GM18526 (cell line): Measurements from ENCODE around the gene MOCS2.

ENCODE experiments used
- POLR2A ChIP-seq: IDR thresholded peaks from 3 replicates; pipeline ENCODE4 v1.6.1; 2011; ENCODE audit not compliant: insufficient read length; ENCODE audit errors: extremely low read depth

Gene MOCS2

DNA sequence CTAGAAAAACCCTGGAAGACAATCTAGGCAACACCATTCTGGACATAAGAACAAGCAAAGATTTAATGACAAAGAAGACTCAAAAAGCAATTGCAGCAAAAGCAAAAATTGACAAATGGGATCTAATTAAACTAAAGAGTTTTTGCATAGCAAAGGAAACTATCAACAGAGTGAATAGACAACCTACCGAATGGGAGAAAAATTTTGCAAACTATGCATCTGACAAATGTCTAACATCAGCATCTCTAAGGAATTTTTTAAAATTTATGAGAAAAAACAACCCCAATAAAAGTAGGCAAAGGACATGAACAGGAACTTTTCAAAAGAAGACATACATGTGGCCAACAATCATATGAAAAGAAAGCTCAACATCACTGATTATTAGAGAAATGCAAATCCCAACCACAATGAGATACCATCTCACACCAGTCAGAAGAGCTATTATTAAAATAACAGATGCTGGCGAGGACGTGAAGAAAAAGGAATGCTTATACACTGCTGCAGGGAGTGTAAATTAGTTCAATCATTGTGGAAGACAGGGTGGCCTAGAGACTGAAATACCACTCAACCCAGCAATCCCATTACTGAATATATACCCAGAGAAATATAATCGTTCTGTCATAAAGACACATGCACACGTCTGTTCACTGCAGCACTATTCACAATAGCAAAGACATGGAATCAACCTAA, 3.8 kb downstream of the MOCS2 start:
- no peak for TF ChIP-seq POLR2A

DNA sequence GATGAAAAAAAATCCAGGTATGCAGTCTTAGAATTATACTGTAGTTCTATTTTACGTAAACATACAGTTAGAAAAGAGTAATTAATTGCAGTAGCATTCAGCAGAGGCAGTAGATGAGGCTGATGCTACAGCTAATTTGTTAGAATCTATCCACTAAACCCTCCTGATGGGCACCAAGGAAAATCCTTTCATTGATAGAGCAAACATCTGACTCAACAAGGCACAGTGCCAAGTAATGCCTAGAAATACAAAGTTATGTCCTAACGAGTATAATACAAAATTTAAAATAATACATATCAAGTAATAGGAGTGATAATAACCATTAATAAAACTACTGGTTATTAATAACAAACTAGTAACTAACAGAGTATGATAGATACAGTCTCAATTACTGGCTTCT, 9.0 kb downstream of the MOCS2 start:
- no peak for TF ChIP-seq POLR2A

DNA sequence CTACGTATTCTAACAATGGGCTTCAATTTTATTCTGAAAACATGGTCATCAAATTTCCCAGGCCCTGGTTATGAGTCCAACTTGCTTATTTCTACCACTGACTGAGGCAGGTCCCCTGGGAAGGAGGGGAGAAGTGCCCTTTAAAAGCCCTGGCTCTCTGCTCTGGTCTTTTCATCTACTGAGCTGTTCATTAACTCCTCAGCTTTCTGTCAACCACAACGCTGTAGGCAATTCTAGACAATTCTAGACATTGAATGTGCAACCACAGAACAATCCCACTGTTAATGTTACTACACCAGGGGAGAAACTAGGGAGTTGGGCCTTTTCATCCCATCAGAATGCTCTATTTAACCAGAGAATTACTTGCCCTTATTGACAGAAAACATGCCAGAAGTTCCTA, 10.0 kb downstream of the MOCS2 start:
- no peak for TF ChIP-seq POLR2A

DNA sequence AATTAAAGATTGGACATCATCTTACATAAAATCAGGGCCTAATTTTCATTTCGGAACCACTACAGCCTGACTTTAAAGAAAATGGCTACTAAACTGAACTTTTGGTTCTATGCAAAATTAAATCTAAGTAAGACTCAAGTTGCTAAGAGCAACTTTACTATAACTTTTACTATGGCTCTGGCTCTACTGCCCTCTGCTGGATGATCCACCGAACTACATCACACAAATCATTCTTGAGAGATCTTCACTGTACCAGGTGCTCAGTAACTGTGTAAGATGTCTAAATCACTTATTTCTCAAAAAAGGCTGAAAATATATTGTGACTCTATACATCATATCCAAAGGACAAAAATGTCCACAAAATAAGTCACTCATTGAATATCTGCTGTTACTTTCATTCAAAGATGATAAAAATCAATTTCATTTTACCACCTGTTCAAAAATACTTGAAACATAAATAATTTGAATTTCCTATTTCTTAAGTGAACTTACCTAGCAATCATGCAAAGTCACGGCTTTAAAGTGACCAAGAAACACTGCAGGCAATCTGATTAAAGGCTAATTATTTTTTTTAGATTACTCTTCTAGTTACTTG, 13.5 kb downstream of the MOCS2 start:
- no peak for TF ChIP-seq POLR2A

DNA sequence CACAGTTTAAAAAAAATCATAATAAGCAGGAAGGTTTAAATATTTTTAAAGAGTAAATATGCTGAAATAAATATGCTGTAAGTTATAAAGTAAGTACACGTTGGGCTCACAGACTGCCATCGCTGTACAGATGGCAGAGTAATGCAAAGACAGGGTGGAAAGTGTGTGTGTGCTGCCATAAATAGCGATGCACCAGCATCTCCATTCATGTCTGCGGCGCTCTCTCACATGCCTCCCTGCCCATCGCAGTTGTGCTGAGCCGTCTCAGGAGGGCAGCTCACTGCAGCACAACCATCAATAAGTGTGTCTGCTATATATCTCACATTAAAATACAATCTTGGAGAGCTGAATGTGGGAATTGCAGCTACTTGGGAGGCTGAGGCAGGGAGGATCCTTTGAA, 14.3 kb downstream of the MOCS2 start:
- TF ChIP-seq POLR2A, result no peak

DNA sequence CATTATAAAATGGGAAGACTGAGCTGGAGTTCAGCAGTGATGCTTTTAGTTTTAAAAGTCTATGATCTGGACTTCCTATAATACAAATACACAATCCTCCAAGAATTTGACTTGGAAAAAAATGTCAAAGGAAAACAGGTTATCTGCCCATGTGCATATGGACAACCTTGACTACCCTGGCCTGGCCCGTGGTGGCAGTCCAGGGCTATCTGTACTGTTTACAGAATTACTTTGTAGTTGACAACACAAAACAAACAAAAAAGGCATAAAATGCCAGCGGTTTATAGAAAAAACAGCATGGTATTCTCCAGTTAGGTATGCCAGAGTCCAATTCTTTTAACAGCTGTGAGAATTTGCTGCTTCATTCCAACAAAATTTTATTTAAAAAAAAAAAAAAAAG, 17.3 kb downstream of the MOCS2 start:
- TF ChIP-seq POLR2A, result no peak

DNA sequence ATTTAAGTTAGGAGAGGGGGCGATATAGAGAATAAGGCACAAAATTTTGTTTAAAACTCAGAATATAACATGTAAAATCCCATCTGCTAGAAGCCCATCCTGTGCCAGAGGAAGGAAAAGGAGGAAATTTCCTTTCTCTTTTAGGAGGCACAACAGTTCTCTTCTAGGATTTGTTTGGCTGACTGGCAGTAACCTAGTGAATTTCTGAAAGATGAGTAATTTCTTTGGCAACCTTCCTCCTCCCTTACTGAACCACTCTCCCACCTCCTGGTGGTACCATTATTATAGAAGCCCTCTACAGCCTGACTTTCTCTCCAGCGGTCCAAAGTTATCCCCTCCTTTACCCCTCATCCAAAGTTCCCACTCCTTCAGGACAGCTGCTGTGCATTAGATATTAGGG, 18.3 kb downstream of the MOCS2 start:
- TF ChIP-seq POLR2A, result no peak

DNA sequence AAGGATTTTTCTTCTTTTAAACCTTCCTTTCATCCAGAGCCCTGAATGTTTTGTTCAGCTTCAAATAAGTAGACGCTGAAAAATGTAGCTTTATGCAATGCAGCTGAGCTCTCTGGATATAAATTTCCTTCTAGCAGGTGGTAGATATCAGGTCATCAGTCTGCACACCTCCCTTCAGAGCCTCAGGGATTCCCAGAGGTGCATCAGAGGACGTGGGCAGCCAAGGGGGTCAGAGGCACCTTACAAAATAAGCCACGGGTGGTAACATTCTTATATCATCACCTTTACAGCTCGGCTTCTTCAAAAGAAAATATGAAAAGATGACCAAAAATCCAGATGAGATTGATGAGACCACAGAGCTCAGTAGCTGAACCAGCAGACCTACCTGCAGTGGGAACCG, 19.3 kb downstream of the MOCS2 start:
- no peak for TF ChIP-seq POLR2A

DNA sequence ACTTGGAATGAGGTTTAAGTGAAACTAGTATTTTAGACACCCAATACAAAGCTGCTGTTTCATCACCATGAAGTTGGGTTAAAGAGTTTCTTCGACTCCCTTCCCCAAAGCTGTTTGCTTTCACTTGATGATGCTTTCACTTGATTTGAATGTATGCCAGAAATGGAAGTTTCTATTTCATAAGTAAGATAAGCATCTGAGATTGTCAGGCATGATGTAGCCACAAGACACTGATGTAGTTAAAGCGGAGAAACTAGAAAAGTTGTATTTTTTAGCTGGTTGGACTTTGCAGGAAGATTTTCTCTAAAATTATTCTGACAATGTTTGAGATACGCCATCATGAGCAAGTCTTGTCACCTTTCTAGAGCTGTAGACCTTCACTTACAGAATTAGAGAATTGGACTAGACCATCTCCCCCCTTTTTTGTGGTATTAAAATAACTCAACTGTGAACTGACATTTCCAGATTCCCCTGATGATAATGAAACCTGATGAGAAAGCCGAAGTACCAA, 20.0 kb downstream of the MOCS2 start:
- no peak for TF ChIP-seq POLR2A

DNA sequence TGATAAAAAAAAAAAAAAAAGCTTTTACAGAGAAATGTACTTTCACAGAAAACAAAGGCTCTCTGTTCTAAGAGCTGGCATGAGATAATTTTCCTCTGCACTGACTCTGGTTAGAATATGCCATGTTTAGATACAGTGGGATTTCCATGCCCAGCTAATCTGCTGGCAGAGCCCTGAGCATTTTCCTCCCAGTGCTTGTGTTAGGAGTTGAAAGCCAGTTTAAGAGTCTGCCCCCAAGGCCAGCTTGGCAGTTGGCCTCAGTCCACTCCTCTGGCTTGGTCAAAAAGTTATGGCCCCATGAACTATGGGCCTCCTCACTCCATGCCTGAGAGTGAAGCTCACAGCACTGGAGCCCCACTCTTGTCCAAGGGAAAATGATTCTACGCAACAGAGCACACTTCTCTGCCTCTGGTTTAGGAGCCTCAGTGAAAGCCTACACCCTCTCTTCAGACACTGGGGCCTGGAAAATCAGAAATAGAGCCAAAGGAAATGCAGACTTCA, 21.9 kb downstream of the MOCS2 start:
- no peak for TF ChIP-seq POLR2A

DNA sequence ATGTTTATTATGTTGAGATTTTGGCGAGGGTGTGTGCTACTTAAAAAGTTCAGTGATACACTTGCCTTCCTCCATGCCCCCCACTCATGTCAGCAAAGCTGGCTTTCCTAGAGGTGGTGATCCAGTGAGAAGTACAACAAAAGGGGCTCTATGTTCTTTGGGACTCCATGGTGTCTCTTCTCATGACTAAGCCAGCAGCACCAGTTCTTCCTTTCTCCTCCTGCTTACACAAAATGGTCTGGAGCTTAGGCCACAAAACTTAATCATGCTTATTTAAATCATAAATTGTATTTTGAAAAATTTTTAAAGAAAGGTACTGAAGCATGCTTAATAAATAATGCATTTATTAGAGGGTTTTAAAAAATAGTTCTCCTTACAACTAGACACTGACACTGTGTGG, 22.4 kb downstream of the MOCS2 start:
- TF ChIP-seq POLR2A, result no peak

DNA sequence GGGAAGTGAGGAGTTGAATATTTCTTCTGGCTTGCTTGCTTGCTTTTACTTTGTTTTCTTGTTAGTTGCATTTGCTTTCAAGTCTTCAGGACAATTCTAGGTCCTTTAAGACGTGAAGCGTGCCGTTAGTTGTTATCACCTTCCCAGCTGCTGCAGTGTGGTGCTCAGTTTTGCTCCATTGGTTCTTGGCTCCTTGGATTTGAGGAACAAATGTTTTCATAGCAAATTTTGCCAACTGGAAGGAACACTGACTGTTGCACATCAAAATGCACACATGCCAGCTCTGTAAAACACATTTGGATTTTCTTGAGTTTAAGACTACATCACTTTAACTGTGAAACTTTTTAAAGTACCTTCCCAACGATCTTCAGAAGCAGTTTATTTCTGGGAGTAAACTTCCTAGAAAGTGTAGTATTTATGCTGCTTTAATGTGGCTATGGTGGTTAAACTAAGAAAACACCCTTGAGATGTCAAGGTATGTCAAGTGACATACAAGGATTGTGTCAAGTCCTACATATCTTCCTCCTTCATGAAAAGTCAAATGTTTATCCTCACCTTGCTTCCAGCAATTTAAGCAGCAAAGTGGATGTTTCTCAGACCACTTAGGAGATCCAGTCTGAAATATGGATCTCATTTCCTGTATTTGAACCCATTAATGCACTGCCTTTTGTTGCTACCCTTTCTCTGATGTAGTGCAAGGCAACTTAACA, 24.9 kb downstream of the MOCS2 start:
- TF ChIP-seq POLR2A, result no peak

DNA sequence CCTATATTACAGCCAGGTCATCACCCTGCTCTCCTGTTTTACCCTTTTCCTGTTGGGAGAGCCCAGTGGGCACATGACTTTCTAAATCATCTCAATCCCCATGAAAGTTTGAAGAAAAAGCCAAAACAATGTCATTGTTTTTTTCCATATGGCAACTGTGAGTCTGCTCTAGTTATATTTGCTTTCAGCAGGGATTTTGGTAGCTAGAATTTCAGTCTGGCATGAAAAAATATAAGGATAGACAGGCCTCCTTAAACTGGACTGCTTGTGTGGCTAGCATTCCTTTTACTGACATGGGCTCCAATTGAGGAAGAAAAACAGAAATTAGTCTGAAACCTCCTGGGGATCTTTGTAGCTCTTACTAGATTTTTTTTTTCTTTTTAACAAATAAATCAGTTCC, 25.6 kb downstream of the MOCS2 start:
- no peak for TF ChIP-seq POLR2A

DNA sequence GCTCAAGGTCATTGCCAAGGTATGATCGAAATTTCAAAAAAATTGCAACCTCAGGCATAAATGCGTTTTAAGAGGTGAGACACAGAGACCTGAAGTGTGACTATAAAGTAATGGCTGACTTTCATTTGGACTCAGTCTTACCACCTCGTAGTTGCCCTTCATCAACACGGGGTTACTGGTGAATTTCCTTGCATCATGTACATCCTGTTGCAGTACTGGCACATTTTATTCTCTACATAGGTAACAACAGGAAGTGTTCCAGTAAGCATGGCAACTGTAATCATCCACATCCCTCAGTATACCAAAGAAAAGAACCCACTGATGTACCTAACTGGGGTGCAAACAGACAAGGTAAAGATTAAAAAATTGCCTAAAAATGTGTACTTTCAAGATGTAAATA, 29.3 kb downstream of the MOCS2 start:
- TF ChIP-seq POLR2A, result no peak

DNA sequence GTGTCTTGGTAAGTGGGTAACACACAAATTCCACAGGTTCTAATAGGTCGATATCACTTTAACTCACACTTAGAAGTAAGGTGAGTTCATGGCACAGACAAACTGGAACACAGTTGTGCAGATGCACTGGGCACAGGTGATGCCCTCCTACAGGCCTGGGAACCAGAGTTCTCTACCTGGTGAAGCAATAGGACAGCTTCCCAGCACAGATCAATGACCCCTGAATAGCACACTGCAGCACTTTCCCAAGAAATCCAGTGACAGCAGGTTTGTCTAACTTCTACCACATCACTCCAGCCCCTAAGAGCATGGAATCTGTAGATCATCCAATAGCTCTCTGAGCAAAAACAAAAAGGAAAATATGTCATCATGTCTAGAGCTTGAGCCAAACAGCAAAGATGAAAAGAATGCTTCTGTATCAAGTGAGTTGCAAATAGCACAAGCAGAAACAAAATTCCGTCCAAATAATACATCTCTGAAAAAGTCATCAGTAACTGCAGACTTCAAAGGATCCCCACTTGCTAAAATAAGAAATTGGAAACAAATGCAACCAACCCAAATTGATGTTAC, 33.5 kb downstream of the MOCS2 start:
- no peak for TF ChIP-seq POLR2A

DNA sequence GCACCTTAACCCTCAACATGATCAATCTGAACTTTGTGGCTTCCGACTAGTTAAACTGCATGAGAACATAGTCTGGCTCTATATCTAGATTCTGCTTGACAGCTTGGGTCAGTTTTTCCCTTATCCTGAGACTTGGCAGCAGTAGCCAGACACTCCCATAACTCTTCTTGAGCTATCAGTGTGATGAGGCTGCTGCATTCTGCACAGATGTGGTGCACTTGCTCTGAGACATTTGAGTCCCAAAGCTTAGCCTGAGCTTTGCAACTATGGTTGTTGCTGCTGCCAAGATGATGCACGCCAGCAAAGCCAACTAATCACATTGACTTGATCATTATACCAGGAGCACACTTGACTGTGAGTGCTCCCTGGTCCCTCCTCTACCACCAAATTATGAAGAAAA, 36.2 kb downstream of the MOCS2 start:
- no peak for TF ChIP-seq POLR2A

DNA sequence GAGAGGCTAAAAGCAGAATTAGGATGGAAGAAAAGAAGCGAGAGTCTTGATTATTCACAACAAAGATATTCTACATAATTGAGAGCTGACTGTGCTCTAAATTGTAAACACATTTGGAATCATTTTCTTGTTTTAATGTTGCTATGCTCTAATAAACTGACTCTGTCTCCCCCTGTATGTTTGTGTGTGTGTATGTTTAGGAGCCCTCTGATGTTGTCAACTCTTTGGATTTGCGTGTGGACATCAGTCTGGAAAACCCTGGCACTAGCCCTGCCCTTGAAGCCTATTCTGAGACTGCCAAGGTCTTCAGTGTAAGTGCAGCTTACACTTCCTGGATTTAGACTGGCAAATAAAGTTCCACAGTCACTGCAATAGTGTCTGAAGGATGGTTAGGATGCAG, 37.8 kb downstream of the MOCS2 start:
- no peak for TF ChIP-seq POLR2A

DNA sequence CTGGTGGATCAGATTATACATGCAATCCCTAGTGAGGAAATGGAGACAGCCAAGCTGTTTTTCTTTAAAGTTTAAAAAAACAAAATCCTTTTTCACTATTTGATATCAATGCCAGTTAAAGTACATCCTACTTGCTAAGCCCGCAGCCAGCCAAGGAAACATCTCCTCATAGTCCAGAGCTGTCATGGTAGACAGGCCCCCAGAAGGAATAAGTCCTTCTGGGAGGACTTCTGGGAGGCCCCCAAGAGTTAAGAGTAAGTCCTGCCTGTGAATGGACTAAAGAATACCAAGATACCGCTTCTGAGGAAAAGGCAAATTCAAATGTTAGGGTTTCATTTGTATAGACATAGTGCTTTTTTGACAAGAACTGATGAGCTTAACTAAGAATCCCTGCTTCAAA, 38.3 kb downstream of the MOCS2 start:
- no peak for TF ChIP-seq POLR2A
